ENCODE measurements around the gene IPO11.
"Not testable (repeated sequence)": the region's sequence is repeated elsewhere in the genome, so short reads cannot be mapped to it uniquely, and the experiment has no call there.

The IPO11 gene

DNA sequence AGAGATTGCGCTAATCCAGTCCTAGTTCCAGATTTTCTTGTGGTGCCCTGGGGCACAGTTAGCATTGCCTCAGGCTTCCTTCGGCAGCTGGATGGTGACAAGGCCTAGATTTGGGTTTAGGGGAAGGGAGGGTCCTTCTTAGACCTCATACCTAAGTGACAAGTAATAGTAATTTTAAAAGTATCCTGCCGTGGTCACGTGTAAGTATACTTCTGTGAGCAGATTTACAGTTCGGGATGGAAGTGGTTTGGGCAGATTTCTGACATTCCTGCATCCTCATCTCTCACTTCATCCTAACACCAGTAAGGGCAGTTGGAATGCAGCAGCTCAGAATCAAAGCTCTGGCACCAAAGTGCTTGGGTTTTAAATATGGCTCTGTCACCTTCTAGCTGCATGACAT, 237.6 kb downstream of the IPO11 start:
- DNase-seq: no peak

- DNase-seq: no peak
Measured at GRCh38 chr5:62652225-62652624, 239.7 kb downstream of the IPO11 start.

GRCh38 chr5:62653001-62653863, 240.7 kb downstream of the IPO11 start:
- no peak for DNase-seq

DNA sequence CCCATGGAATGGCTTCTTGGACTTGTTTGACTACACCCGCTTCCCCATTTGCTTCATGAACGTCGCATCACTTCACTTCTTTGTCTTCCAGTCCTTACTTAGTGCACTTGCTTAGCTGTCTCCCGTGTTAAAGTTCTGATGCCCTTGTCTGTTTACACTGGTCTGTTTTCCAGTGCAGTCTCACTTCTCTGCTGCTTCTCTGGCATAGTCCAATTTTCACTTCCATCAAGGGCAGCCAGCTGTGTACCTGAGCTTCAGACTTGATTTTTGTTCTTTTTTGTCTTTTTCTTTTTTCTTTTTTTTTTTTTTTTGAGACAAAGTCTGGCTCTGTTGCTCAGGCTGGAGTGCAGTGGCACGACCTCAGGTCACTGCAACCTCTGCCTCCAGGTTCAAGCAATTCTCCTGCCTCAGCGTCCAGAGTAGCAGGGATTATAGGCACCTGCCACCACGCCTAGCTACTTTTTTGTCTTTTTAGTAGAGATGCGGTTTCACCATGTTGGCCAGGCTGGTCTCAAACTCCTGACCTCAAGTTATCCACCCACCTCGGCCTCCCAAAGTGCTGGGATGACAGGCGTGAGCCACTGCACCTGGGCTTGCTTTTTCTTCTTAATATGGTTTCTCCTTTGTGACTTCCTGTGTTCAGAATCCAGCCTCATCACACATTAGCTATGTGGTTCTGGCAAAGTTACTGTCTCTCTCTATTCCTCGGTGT, 241.5 kb downstream of the IPO11 start:
- no peak for DNase-seq

DNA sequence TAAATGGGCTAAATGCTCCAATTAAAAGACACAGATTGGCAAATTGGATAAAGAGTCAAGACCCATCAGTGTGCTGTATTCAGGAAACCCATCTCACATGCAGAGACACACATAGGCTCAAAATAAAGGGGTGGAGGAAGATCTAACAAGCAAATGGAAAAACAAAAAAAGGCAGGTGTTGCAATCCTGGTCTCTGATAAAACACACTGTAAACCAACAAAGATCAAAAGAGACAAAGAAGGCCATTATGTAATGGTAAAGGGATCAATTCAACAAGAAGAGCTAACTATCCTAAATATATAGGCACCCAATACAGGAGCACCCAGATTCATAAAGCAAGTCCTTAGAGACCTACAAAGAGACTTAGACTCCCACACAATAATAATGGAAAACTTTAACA, 245.2 kb downstream of the IPO11 start:
- DNase-seq: not testable (repeated sequence)

GRCh38 chr5:62661126-62661525, 248.6 kb downstream of the IPO11 start:
- no peak for DNase-seq

DNA sequence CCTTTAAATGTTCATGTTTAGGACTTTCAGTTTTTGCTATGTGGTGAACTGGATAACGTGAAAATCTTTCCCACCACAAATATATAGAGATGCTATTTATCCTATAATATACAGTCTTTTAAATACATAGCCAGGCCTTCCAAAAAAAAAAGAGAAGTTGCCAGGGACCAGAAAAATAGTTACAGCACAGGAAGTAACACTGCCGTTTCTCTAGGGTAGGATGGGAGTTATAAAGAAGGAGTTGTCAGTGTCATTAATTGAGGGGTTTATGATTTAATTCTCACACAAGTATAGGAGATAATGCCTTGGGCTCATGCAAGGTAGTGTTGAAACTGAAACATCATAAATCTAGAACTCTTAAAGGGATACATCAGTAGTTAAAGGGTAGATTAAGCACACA, 250.0 kb downstream of the IPO11 start:
- no peak for DNase-seq

DNA sequence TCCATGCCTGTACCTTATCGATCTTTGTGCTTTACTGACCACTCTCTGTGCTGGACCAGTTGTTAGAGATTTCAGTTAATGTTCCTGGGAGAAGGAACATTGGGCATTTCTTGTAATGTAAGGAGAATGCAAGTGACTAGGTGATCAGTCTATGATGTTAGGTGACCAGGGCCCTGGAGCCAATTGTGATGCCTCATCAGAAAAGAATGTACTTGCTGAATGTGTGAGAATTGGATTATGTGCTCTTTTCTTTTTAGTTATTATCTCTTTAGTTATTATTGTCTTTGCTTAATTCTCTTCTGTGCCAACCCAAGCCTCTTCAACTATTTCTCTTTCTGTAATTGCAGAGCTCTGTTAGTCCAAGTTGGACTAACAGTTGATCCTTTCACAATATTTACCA, 258.9 kb downstream of the IPO11 start:
- no peak for DNase-seq

DNA sequence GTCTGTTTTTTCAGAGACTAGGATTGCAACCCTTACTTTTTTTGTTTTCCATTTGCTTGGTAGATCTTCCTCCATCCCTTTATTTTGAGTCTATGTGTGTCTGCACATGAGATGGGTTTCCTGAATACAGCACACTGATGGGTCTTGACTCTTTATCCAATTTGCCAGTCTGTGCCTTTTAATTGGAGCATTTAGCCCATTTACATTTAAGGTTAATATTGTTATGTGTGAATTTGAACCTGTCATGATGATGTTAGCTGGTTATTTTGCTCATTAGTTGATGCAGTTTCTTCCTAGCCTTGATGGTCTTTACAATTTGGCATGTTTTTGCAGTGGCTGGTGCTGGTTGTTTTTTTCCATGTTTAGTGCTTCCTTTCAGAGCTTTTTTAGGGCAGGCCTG, 264.0 kb downstream of the IPO11 start:
- not testable (repeated sequence) for DNase-seq

Measured in activated CD4-positive, alpha-beta T cell treated with anti-CD3 and anti-CD28 coated beads, Interleukin-2, amount 50 U/mL, for 48 hours (primary cell).